BE2C (cell line): ENCODE results near the gene EML6.

Source experiments
- DNase-seq: peaks from one replicate; pipeline ENCODE4 v3.0.0-alpha.2; 2020
- H3K27me3 ChIP-seq: fragments of 250-450 bp; sonication (Bioruptor Pico); 2 replicates; pipeline ENCODE4 v1.5.1; 2020; ENCODE audit warnings: mild to moderate bottlenecking
- H3K36me3 ChIP-seq: fragments of 250-450 bp; sonication (Bioruptor Pico); 2 replicates; pipeline ENCODE4 v1.5.1; 2020; ENCODE audit warnings: mild to moderate bottlenecking
- H3K4me1 ChIP-seq: fragments of 250-450 bp; sonication (Bioruptor Pico); 2 replicates; pipeline ENCODE4 v1.5.1; 2020
- H3K4me3 ChIP-seq: 2 replicates; pipeline ENCODE4 v1.5.1; 2011; ENCODE audit warnings: low read depth, low read length
- H3K9me3 ChIP-seq: fragments of 250-450 bp; sonication (Bioruptor Pico); 2 replicates; pipeline ENCODE4 v1.5.1; 2020
- TF ChIP-seq, protein P1 (sequence below): IDR thresholded peaks from 2 replicates; pipeline ENCODE4 v1.5.1; 2012; ENCODE audit warnings: mild to moderate bottlenecking, low read depth, low read length

EML6 gene

DNA sequence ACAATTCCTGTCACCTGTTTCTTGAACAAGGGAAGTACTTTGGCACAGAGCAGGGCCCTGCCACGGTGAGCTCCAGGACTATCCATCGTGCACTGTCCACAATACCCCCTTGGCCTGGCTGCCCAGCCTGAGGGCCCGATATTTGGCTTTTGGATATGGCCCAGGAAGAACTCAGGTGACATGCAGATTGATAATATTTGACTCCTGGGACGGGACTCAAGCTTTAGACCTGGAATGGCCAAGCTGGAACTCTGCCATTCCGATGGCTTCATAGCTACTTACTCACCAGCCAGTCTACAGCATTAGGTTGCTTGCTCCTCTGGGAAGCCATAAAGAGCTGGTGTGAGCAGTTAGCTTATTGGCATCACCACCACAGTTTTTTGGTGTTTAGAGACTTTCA, 26.6 kb downstream of the EML6 start:
- Histone ChIP-seq H3K9me3 (no peaks in the 10 kb centered on the region), H3K4me3 (no peak overlapping the region), H3K36me3 (no peaks in the 10 kb centered on the region), H3K27me3 (no peaks in the 10 kb centered on the region), H3K4me1 (no peaks in the 10 kb centered on the region; the same call in 1 of the 2 replicates)
- TF ChIP-seq, protein P1, sequence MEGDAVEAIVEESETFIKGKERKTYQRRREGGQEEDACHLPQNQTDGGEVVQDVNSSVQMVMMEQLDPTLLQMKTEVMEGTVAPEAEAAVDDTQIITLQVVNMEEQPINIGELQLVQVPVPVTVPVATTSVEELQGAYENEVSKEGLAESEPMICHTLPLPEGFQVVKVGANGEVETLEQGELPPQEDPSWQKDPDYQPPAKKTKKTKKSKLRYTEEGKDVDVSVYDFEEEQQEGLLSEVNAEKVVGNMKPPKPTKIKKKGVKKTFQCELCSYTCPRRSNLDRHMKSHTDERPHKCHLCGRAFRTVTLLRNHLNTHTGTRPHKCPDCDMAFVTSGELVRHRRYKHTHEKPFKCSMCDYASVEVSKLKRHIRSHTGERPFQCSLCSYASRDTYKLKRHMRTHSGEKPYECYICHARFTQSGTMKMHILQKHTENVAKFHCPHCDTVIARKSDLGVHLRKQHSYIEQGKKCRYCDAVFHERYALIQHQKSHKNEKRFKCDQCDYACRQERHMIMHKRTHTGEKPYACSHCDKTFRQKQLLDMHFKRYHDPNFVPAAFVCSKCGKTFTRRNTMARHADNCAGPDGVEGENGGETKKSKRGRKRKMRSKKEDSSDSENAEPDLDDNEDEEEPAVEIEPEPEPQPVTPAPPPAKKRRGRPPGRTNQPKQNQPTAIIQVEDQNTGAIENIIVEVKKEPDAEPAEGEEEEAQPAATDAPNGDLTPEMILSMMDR = no peak
- no peak for DNase-seq

DNA sequence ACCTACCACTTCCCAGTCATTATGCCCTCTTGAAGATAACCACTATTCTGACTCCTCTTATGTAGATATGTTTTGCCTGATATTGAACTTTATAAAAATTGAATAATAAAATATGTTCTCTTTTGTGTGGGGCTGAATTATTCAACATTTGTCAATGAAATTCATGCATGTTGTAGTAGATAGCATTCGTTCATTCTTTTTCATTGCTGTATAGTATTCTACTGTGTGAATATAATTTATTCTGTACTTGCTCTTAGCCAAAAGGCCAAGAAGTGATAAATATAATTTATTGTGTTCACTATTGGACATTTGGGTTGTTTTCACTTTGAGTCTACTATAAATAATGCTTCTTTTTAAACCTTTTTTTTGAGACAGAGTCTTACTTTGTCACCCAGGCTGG, 29.0 kb downstream of the EML6 start:
- H3K4me1 ChIP-seq = peaks cover 3% of the 10 kb centered on the region
- TF ChIP-seq, protein P1 = no peak

DNA sequence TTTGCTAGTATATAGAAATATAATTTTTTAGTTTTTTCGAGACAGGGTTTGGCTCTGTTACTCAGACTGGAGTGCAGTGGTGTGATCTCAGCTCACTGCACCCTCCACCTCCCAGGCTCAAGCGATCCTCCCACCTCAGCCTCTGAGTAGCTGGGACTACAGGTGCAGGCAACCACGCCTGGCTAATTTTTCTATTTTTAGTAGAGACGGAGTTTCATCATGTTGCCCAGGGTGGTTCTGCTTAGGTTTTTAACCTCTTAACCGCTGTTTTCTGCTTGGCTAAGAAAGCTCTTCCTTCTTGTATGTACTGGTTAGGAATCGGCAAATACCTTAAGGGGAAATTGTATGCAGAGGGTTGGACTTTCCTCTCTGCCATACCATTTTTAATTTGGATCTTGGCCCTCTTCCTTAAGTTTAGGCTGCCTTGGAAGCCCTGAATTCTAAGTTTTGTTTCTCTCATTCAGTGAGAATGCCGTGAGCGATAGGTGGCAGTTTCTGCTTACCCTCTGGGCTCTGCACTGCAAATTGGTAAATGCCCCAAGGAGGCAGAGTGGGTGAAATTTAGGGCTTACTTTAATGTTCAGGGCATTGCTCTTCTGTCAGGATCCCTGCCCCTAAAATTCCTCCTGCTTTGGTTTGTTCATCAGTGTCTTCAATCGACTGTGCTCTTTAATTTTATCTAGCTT, 32.3 kb downstream of the EML6 start:
- TF ChIP-seq, protein P1 = peak; percentile 26; the same call in 1 of the 2 replicates
- Histone ChIP-seq H3K9me3 (no peaks in the 10 kb centered on the region), H3K36me3 (no peaks in the 10 kb centered on the region), H3K27me3 (no peaks in the 10 kb centered on the region), H3K4me1 (peaks cover 14% of the 10 kb centered on the region), H3K4me3 (no peak overlapping the region)
- DNase-seq = no peak

More for the DNA sequence above, 29.0 kb downstream of the EML6 start:
- Histone ChIP-seq H3K36me3 (no peaks in the 10 kb centered on the region), H3K4me3 (no peak overlapping the region), H3K9me3 (no peaks in the 10 kb centered on the region), H3K27me3 (no peaks in the 10 kb centered on the region)
- DNase-seq = no peak

DNA sequence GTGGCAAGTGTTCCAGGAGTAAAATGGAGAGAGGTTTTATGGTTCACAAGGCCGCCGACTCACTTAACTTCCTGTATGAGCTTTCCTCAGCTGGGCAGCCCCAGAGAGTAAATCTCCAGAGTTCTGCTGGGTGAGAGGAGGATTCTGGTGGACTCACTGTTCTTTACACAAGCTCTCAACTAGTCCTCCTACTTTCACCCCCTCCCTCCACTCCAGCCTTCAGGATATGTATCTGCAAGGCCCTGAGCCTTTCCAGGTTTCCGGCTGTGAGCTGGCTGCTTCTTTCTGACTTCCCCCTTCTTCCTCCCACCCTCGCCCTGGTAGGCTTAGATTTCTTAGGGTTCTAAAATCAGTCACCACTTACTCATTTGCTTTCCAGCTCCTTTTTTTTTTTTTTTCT, 34.0 kb downstream of the EML6 start:
- peak; percentile 83 for DNase-seq
- H3K27me3 ChIP-seq = no peaks in the 10 kb centered on the region
- H3K36me3 ChIP-seq = no peaks in the 10 kb centered on the region
- H3K4me1 ChIP-seq = peaks cover 17% of the 10 kb centered on the region
- no peaks in the 10 kb centered on the region for H3K9me3 ChIP-seq
- TF ChIP-seq, protein P1 = no peak
- peak overlapping the region; percentile 36 for H3K4me3 ChIP-seq

DNA sequence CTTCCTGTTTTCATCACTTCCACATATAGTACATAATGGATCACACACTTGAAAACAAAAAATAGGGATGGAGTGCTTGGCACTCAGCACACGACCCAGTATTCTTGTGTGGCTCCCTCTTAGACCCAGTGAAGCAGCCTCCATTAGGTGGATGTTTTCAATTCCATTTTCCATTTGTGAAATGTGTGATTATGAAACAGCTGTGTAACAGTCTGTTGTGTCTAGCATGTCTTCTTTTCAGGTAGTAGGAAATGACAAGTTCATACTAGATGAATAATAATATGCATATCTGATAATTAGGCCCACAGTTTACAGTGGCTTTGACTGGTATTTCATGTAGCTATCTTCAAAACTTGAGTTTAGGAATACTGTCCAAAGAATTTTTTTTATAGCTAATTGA, 35.5 kb downstream of the EML6 start:
- Histone ChIP-seq H3K27me3 (no peaks in the 10 kb centered on the region), H3K4me1 (peaks cover 22% of the 10 kb centered on the region), H3K9me3 (no peaks in the 10 kb centered on the region), H3K36me3 (no peaks in the 10 kb centered on the region), H3K4me3 (no peak overlapping the region)
- TF ChIP-seq, protein P1 = no peak
- DNase-seq = no peak

DNA sequence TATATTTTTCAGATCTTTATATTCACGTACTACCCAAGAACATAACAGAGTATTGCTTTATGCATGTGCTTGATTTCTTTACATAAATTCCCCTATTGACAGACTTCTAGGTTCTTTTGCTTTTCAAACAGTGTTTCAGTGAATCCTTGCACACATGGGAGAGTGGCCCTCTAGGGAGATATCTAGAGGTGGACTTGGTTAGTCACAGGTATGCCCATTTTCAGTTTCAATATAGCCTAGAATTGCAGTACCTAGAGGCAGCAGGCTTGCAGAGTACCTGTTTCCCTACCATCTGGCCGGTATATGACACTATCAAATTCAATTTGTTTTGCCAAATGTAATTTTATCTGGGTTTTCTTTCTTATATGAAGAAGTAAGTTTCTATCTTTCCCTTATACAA, 36.8 kb downstream of the EML6 start:
- TF ChIP-seq, protein P1 = no peak
- H3K9me3 ChIP-seq = no peaks in the 10 kb centered on the region
- no peak overlapping the region; the same call in 1 of the 2 replicates for H3K4me3 ChIP-seq
- no peaks in the 10 kb centered on the region for H3K27me3 ChIP-seq
- peaks cover 25% of the 10 kb centered on the region for H3K4me1 ChIP-seq
- DNase-seq = no peak
- no peaks in the 10 kb centered on the region for H3K36me3 ChIP-seq
